Measurements from ENCODE around the gene RIOK2.

DNA sequence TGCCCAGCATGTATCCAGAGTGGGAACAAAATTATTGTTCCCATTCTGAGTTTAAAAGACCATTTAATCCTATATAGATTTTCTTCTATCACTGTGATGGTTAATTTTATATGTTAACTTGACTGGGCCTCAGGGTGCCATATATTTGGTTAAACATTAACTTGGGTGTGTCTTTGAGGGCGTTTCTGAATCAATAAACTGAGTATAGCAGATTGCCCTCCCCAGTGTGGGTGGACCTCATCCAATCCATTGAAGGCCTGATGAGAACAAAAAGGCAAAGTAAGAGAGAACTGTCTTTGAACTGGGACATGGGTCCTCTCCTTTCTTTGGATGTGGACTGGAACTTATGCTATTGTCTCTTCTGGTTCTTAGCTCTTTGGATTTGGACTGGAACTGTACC lies 17.3 kb downstream of the RIOK2 start:
- TF ChIP-seq, protein P1, sequence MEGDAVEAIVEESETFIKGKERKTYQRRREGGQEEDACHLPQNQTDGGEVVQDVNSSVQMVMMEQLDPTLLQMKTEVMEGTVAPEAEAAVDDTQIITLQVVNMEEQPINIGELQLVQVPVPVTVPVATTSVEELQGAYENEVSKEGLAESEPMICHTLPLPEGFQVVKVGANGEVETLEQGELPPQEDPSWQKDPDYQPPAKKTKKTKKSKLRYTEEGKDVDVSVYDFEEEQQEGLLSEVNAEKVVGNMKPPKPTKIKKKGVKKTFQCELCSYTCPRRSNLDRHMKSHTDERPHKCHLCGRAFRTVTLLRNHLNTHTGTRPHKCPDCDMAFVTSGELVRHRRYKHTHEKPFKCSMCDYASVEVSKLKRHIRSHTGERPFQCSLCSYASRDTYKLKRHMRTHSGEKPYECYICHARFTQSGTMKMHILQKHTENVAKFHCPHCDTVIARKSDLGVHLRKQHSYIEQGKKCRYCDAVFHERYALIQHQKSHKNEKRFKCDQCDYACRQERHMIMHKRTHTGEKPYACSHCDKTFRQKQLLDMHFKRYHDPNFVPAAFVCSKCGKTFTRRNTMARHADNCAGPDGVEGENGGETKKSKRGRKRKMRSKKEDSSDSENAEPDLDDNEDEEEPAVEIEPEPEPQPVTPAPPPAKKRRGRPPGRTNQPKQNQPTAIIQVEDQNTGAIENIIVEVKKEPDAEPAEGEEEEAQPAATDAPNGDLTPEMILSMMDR (conservative IDR thresholded peaks at IDR 0.05; ENCODE audit: low read depth, low read length): no peak
- no peak for TF ChIP-seq EZH2 (IDR thresholded peaks at IDR 0.05; ENCODE audit: borderline replicate concordance, low read depth, low read length, poor library complexity, severe bottlenecking)
